Motor neuron (in vitro differentiated cells): Measurements from ENCODE around the gene SORCS1. TPM values are rescaled to one million over a fixed set of nuclear protein-coding genes. Genes with fewer than 3 reads are reported as not detected.
A peak's percentile ranks its signal among the peaks of the same experiment; 100 is the strongest.

Experiments used
- ATAC-seq, 8 experiments: fragments of 200-7000 bp; cut with Tn5 transposase; replicated peaks in 6 of 8; 2 replicates each; pipeline ENCODE4 v1.8.0; 2021; ENCODE audit warnings: mild to moderate bottlenecking in 8 of 8, moderate library complexity in 8 of 8
- H3K27ac ChIP-seq, 2 donors: fragments of 250-450 bp; sonication (Bioruptor Pico); 2 replicates each; pipeline ENCODE4 v1.9.0; 2021; ENCODE audit warnings: antibody characterized with exemption in 2 of 2, mild to moderate bottlenecking in 2 of 2, moderate library complexity in 1 of 2
- H3K4me1 ChIP-seq, 2 donors: fragments of 250-450 bp; sonication (Bioruptor Pico); replicated peaks in 1 of 2; 2 replicates each; pipeline ENCODE4 v1.6.1; 2021; ENCODE audit warnings: antibody characterized with exemption in 2 of 2, mild to moderate bottlenecking in 2 of 2, moderate library complexity in 1 of 2
- H3K4me3 ChIP-seq, 5 donors: fragments of 250-450 bp; sonication (Bioruptor Pico); 2 replicates each; pipeline ENCODE4 v1.9.0; 2021; ENCODE audit warnings: antibody characterized with exemption in 5 of 5, mild to moderate bottlenecking in 5 of 5, moderate library complexity in 4 of 5
- WGBS, 10 experiments: fragments of 450-650 bp; shearing (Covaris generic); methylation state at CpG; one replicate each; pipeline ENCODE4 v1.0.0; 2022; 5-methylcytosine and 5-hydroxymethylcytosine counted together
- in situ Hi-C, 9 experiments: fragments of 400-800 bp; cut with MboI; loops; one replicate each; pipeline ENCODE4 v1.15.0; 2021; ENCODE audit warnings: low sequenced_read_pairs in 9 of 9, low pct_unique_long_range_greater_than_20kb in 2 of 9; ENCODE audit not compliant: unreplicated experiment in 9 of 9
- total RNA-seq, 8 experiments: library from RNA; unstranded; fragments of 300-600 nt; gene quantifications; 2 replicates each; pipeline versions ENCODE4 v1.2.3 to v1.2.4, GENCODE V29; 2022

SORCS1 gene
- total RNA-seq, 8 experiments from 2014 or later = 0.27 to 17.0 (median 11.0) TPM

- Histone ChIP-seq H3K4me1 (peaks cover 0 to 4% of the 10 kb centered on the region in 2 donors), H3K4me3 (no peak overlapping the region), H3K27ac (no peak overlapping the region)
- no peak for ATAC-seq
- in situ Hi-C loops = no loop called here
- 31 to 100% (median 94%) methylated on average over 1 to 4 of the region's 4 CpGs; no CpG with 5 or more reads in 1 of the 10 experiments for WGBS, 10 experiments
Observed at GRCh38 chr10:106567629-106568028, 596.9 kb downstream of the SORCS1 start.

- in situ Hi-C loops = no loop called here
- ATAC-seq = peak in 1 of 8 experiments; percentile 79
- WGBS, 10 experiments = 7 to 89% (median 48%) methylated on average over 2 to 3 of the region's 3 CpGs; no CpG with 5 or more reads in 4 of the 10 experiments
- H3K4me3 ChIP-seq = no peak overlapping the region
- no peak overlapping the region for H3K27ac ChIP-seq
- peaks cover 0 to 11% of the 10 kb centered on the region in 2 donors for H3K4me1 ChIP-seq
Observed at GRCh38 chr10:106566873-106567272, 597.6 kb downstream of the SORCS1 start.

GRCh38 chr10:106565546-106565945, 599.0 kb downstream of the SORCS1 start:
- Histone ChIP-seq H3K27ac (no peak overlapping the region), H3K4me3 (no peak overlapping the region), H3K4me1 (peaks cover 0 to 10% of the 10 kb centered on the region in 2 donors)
- in situ Hi-C loops = no loop called here
- no peak for ATAC-seq
- 20 to 100% (median 100%) methylated on average over 1 to 3 of the region's 3 CpGs; no CpG with 5 or more reads in 1 of the 10 experiments for WGBS, 10 experiments

GRCh38 chr10:106563384-106563783, 601.1 kb downstream of the SORCS1 start:
- 0 to 72% (median 54%) methylated on average over 1 to 3 of the region's 3 CpGs for WGBS, 10 experiments
- Histone ChIP-seq H3K4me1 (peaks cover 0 to 10% of the 10 kb centered on the region in 2 donors), H3K27ac (no peak overlapping the region), H3K4me3 (no peak overlapping the region)
- in situ Hi-C loops = no loop called here
- no peak for ATAC-seq

GRCh38 chr10:106560925-106561640, 603.4 kb downstream of the SORCS1 start:
- ATAC-seq = peak in 2 of 8 experiments; percentile 43
- WGBS, 10 experiments = 19 to 100% (median 80%) methylated on average over 2 to 5 of the region's 5 CpGs
- Histone ChIP-seq H3K4me3 (no peak overlapping the region), H3K27ac (no peak overlapping the region), H3K4me1 (peaks cover 0 to 10% of the 10 kb centered on the region in 2 donors)
- in situ Hi-C loops = no loop called here

GRCh38 chr10:106559442-106559841, 605.1 kb downstream of the SORCS1 start:
- no peak overlapping the region for H3K27ac ChIP-seq
- H3K4me3 ChIP-seq = no peak overlapping the region
- no peak for ATAC-seq
- WGBS, 10 experiments = 17 to 100% (median 100%) methylated on average over 1 to 3 of the region's 3 CpGs; no CpG with 5 or more reads in 3 of the 10 experiments
- H3K4me1 ChIP-seq = peaks cover 0 to 10% of the 10 kb centered on the region in 2 donors
- in situ Hi-C loops = no loop called here

GRCh38 chr10:106557951-106558733, 606.4 kb downstream of the SORCS1 start:
- H3K4me3 ChIP-seq = no peak overlapping the region
- H3K4me1 ChIP-seq = peaks cover 0 to 10% of the 10 kb centered on the region in 2 donors
- no peak overlapping the region for H3K27ac ChIP-seq
- in situ Hi-C loops = no loop called here
- no peak for ATAC-seq
- 16 to 100% (median 90%) methylated on average over 2 to 7 of the region's 7 CpGs for WGBS, 10 experiments

GRCh38 chr10:106557053-106557452, 607.5 kb downstream of the SORCS1 start:
- peaks cover 0 to 3% of the 10 kb centered on the region in 2 donors for H3K4me1 ChIP-seq
- H3K27ac ChIP-seq = no peak overlapping the region
- H3K4me3 ChIP-seq = no peak overlapping the region
- in situ Hi-C loops = no loop called here
- ATAC-seq = no peak

- H3K4me3 ChIP-seq = no peak overlapping the region
- ATAC-seq = peak in 1 of 8 experiments; percentile 42
- no peak overlapping the region for H3K27ac ChIP-seq
- no peaks in the 10 kb centered on the region for H3K4me1 ChIP-seq
- 0 to 100% (median 91%) methylated on average over 1 to 2 of the region's 2 CpGs for WGBS, 10 experiments
- in situ Hi-C loops = no loop called here
Observed at GRCh38 chr10:106555599-106555998, 608.9 kb downstream of the SORCS1 start.

- no peak for ATAC-seq
- WGBS, 10 experiments = 20 to 100% (median 50%) methylated on average over 1 to 3 of the region's 4 CpGs; no CpG with 5 or more reads in 4 of the 10 experiments
- Histone ChIP-seq H3K4me3 (no peak overlapping the region), H3K4me1 (no peaks in the 10 kb centered on the region), H3K27ac (no peak overlapping the region)
- in situ Hi-C loops = no loop called here
Observed at GRCh38 chr10:106551501-106552062, 612.9 kb downstream of the SORCS1 start.

GRCh38 chr10:106548832-106549231, 615.7 kb downstream of the SORCS1 start:
- WGBS, 10 experiments = 0 to 83% (median 61%) methylated on average over 1 to 6 of the region's 6 CpGs
- in situ Hi-C loops = no loop called here
- Histone ChIP-seq H3K27ac (no peak overlapping the region), H3K4me3 (no peak overlapping the region), H3K4me1 (no peaks in the 10 kb centered on the region)
- no peak for ATAC-seq

GRCh38 chr10:106547047-106547635, 617.4 kb downstream of the SORCS1 start:
- in situ Hi-C loops = no loop called here
- no peak for ATAC-seq
- WGBS, 10 experiments = 26 to 100% (median 88%) methylated on average over 2 to 7 of the region's 7 CpGs
- Histone ChIP-seq H3K27ac (no peak overlapping the region), H3K4me1 (no peaks in the 10 kb centered on the region), H3K4me3 (no peak overlapping the region)

- Histone ChIP-seq H3K4me3 (no peak overlapping the region), H3K4me1 (no peaks in the 10 kb centered on the region), H3K27ac (no peak overlapping the region)
- ATAC-seq = no peak
- 10 to 100% (median 86%) methylated on average over 1 to 3 of the region's 3 CpGs; no CpG with 5 or more reads in 4 of the 10 experiments for WGBS, 10 experiments
- in situ Hi-C loops = no loop called here
Observed at GRCh38 chr10:106542461-106542860, 622.0 kb downstream of the SORCS1 start.
